ENCODE data around the gene PLAAT3. TPM values are rescaled to one million over a fixed set of nuclear protein-coding genes. Genes with fewer than 3 reads are reported as not detected.
"Not testable (repeated sequence)": the region's sequence is repeated elsewhere in the genome, so short reads cannot be mapped to it uniquely, and the experiment has no call there.

The PLAAT3 gene
- total and polyA plus RNA-seq, 4 donors, result 13.4 to 90.1 (median 54.3) TPM

DNA sequence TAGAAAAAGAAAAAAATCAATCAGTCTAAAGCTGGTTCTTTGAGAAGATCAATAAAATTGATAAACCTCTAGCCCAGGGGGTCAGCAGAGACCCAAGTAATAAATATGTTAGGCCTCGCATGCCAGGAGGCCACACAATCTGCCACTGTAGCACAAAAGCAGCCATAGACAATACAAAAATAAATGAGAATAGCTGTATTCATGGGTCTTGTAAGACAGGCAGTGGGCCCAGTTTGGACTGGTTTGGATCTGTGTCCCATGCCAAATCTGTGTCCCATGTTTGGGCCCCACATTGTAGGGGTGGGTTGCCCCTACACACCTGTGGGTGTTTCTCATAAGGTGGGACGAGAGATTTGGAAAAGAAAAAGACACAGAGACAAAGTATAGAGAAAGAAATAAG, 84.2 kb downstream of the PLAAT3 start:
- Histone ChIP-seq H3K4me1 (ENCODE audit: control insufficient read depth in 4 of 4, insufficient read depth in 4 of 4, low read length in 3 of 4) (peaks cover 0 to 5% (median under 1%) of the 10 kb centered on the region in 4 donors), H3K9me3 (ENCODE audit: control insufficient read depth in 4 of 4, low read length in 3 of 4) (no peaks in the 10 kb centered on the region), H3K36me3 (ENCODE audit: control insufficient read depth in 4 of 4, insufficient read depth in 3 of 4, low read depth in 1 of 4, low read length in 3 of 4) (no peaks in the 10 kb centered on the region), H3K9ac (ENCODE audit: low read depth in 1 of 2, low read length in 2 of 2) (no peak overlapping the region), H3K27ac (ENCODE audit: low read depth in 1 of 2, low read length in 2 of 2) (no peak overlapping the region), H3K4me3 (ENCODE audit: low read depth in 1 of 3, low read length in 3 of 3) (no peak overlapping the region), H3K27me3 (ENCODE audit: control insufficient read depth in 4 of 4, insufficient read depth in 4 of 4, low read length in 3 of 4) (no peaks in the 10 kb centered on the region)
- no peak for DNase-seq (ENCODE audit: low spot score)
- WGBS, result 94% methylated on average over 2 of the region's 2 CpGs
- TF ChIP-seq, protein P1, sequence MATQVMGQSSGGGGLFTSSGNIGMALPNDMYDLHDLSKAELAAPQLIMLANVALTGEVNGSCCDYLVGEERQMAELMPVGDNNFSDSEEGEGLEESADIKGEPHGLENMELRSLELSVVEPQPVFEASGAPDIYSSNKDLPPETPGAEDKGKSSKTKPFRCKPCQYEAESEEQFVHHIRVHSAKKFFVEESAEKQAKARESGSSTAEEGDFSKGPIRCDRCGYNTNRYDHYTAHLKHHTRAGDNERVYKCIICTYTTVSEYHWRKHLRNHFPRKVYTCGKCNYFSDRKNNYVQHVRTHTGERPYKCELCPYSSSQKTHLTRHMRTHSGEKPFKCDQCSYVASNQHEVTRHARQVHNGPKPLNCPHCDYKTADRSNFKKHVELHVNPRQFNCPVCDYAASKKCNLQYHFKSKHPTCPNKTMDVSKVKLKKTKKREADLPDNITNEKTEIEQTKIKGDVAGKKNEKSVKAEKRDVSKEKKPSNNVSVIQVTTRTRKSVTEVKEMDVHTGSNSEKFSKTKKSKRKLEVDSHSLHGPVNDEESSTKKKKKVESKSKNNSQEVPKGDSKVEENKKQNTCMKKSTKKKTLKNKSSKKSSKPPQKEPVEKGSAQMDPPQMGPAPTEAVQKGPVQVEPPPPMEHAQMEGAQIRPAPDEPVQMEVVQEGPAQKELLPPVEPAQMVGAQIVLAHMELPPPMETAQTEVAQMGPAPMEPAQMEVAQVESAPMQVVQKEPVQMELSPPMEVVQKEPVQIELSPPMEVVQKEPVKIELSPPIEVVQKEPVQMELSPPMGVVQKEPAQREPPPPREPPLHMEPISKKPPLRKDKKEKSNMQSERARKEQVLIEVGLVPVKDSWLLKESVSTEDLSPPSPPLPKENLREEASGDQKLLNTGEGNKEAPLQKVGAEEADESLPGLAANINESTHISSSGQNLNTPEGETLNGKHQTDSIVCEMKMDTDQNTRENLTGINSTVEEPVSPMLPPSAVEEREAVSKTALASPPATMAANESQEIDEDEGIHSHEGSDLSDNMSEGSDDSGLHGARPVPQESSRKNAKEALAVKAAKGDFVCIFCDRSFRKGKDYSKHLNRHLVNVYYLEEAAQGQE (IDR thresholded peaks at IDR 0.05), result no peak
- TF ChIP-seq SP1 (IDR thresholded peaks at IDR 0.05) (no peak), HNF4G (IDR thresholded peaks at IDR 0.05) (no peak), JUND (IDR thresholded peaks at IDR 0.05) (no peak), EGR1 (IDR thresholded peaks at IDR 0.05; ENCODE audit: low read depth in 2 of 2) (no peak), FOXA1 (IDR thresholded peaks at IDR 0.05) (no peak), FOXA2 (IDR thresholded peaks at IDR 0.05) (no peak), GABPA (IDR thresholded peaks at IDR 0.05 in 1 of 2, conservative IDR thresholded peaks at IDR 0.05 in 1 of 2) (no peak), NR2F2 (IDR thresholded peaks at IDR 0.05) (no peak), TAF1 (conservative IDR thresholded peaks at IDR 0.05) (no peak), YY1 (IDR thresholded peaks at IDR 0.05) (no peak), RXRA (IDR thresholded peaks at IDR 0.05) (no peak), RAD21 (IDR thresholded peaks at IDR 0.05) (no peak), HNF4A (conservative IDR thresholded peaks at IDR 0.05) (no peak)
- TF ChIP-seq, protein P2, sequence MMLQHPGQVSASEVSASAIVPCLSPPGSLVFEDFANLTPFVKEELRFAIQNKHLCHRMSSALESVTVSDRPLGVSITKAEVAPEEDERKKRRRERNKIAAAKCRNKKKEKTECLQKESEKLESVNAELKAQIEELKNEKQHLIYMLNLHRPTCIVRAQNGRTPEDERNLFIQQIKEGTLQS (IDR thresholded peaks at IDR 0.05), result no peak
- TF ChIP-seq, protein P3, sequence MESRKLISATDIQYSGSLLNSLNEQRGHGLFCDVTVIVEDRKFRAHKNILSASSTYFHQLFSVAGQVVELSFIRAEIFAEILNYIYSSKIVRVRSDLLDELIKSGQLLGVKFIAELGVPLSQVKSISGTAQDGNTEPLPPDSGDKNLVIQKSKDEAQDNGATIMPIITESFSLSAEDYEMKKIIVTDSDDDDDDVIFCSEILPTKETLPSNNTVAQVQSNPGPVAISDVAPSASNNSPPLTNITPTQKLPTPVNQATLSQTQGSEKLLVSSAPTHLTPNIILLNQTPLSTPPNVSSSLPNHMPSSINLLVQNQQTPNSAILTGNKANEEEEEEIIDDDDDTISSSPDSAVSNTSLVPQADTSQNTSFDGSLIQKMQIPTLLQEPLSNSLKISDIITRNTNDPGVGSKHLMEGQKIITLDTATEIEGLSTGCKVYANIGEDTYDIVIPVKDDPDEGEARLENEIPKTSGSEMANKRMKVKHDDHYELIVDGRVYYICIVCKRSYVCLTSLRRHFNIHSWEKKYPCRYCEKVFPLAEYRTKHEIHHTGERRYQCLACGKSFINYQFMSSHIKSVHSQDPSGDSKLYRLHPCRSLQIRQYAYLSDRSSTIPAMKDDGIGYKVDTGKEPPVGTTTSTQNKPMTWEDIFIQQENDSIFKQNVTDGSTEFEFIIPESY (IDR thresholded peaks at IDR 0.05), result no peak
- TF ChIP-seq, protein P4, sequence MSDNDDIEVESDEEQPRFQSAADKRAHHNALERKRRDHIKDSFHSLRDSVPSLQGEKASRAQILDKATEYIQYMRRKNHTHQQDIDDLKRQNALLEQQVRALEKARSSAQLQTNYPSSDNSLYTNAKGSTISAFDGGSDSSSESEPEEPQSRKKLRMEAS (IDR thresholded peaks at IDR 0.05), result no peak
- TF ChIP-seq, protein P5, sequence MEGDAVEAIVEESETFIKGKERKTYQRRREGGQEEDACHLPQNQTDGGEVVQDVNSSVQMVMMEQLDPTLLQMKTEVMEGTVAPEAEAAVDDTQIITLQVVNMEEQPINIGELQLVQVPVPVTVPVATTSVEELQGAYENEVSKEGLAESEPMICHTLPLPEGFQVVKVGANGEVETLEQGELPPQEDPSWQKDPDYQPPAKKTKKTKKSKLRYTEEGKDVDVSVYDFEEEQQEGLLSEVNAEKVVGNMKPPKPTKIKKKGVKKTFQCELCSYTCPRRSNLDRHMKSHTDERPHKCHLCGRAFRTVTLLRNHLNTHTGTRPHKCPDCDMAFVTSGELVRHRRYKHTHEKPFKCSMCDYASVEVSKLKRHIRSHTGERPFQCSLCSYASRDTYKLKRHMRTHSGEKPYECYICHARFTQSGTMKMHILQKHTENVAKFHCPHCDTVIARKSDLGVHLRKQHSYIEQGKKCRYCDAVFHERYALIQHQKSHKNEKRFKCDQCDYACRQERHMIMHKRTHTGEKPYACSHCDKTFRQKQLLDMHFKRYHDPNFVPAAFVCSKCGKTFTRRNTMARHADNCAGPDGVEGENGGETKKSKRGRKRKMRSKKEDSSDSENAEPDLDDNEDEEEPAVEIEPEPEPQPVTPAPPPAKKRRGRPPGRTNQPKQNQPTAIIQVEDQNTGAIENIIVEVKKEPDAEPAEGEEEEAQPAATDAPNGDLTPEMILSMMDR (IDR thresholded peaks at IDR 0.05; ENCODE audit: low read depth, low read length, missing input control), result no peak

DNA sequence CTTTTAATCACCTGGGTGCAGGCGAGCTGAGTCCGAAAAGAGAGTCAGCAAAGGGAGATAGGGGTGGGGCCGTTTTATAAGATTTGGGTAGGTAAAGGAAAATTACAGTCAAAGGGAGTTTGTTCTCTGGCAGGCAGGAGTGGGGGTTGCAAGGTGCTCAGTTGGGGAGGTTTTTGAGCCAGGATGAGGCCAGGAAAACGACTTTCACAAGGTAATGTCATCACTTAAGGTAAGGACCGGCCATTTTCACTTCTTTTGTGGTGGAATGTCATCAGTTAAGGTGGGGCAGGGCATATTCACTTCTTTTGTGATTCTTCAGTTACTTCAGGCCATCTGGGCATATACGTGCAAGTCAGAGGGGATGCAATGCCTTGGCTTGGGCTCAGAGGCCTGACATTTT, 84.9 kb downstream of the PLAAT3 start:
- not testable (repeated sequence) for H3K9me3 ChIP-seq (ENCODE audit: control insufficient read depth in 4 of 4, low read length in 3 of 4); DNase-seq (ENCODE audit: low spot score); H3K9ac ChIP-seq (ENCODE audit: low read depth in 1 of 2, low read length in 2 of 2); H3K36me3 ChIP-seq (ENCODE audit: control insufficient read depth in 4 of 4, insufficient read depth in 3 of 4, low read depth in 1 of 4, low read length in 3 of 4); H3K4me3 ChIP-seq (ENCODE audit: low read depth in 1 of 3, low read length in 3 of 3); H3K27me3 ChIP-seq (ENCODE audit: control insufficient read depth in 4 of 4, insufficient read depth in 4 of 4, low read length in 3 of 4); H3K4me1 ChIP-seq (ENCODE audit: control insufficient read depth in 4 of 4, insufficient read depth in 4 of 4, low read length in 3 of 4); H3K27ac ChIP-seq (ENCODE audit: low read depth in 1 of 2, low read length in 2 of 2)
- WGBS, result 73% methylated on average over 6 of the region's 6 CpGs

DNA sequence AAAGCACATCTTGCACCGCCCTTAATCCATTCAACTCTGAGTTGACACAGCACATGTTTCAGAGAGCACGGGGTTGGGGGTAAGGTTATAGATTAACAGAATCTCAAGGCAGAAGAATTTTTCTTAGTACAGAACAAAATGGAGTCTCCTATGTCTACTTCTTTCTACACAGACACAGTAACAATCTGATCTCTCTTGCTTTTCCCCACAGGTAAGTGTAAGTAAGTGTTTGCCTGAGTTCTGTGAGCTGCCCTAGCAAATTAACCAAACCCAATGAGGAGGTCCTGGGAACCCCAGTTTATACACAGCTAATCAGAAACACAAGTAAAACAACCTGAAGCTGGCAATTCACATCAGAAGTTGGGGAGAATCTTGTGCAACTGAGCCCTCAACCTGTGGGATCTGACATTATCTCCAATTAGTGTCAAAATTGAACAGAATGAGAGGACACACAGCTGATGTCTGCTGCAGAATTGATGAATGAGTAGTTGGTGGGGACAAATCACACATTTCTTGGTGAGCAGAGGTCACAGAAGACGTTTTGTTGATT, 85.4 kb downstream of the PLAAT3 start:
- not testable (repeated sequence) for DNase-seq (ENCODE audit: low spot score); H3K27ac ChIP-seq (ENCODE audit: low read depth in 1 of 2, low read length in 2 of 2); H3K36me3 ChIP-seq (ENCODE audit: control insufficient read depth in 4 of 4, insufficient read depth in 3 of 4, low read depth in 1 of 4, low read length in 3 of 4); H3K4me1 ChIP-seq (ENCODE audit: control insufficient read depth in 4 of 4, insufficient read depth in 4 of 4, low read length in 3 of 4); H3K9ac ChIP-seq (ENCODE audit: low read depth in 1 of 2, low read length in 2 of 2); H3K4me3 ChIP-seq (ENCODE audit: low read depth in 1 of 3, low read length in 3 of 3); H3K27me3 ChIP-seq (ENCODE audit: control insufficient read depth in 4 of 4, insufficient read depth in 4 of 4, low read length in 3 of 4); H3K9me3 ChIP-seq (ENCODE audit: control insufficient read depth in 4 of 4, low read length in 3 of 4)
- 82% methylated on average over 1 of the region's 3 CpGs for WGBS

DNA sequence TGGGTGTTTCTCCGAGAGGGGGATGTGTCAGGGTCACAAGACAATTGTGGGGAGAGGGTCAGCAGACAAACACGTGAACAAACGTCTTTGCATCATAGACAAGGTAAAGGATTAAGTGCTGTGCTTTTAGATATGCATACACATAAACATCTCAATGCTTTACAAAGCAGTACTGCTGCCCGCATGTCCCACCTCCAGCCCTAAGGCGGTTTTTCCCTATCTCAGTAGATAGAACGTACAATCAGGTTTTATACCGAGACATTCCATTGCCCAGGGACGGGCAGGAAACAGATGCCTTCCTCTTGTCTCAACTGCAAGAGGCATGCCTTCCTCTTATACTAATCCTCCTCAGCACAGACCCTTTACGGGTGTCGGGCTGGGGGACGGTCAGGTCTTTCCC, 86.1 kb downstream of the PLAAT3 start:
- H3K4me3 ChIP-seq (ENCODE audit: low read depth in 1 of 3, low read length in 3 of 3); H3K27me3 ChIP-seq (ENCODE audit: control insufficient read depth in 4 of 4, insufficient read depth in 4 of 4, low read length in 3 of 4); H3K4me1 ChIP-seq (ENCODE audit: control insufficient read depth in 4 of 4, insufficient read depth in 4 of 4, low read length in 3 of 4); H3K9me3 ChIP-seq (ENCODE audit: control insufficient read depth in 4 of 4, low read length in 3 of 4); DNase-seq (ENCODE audit: low spot score); H3K9ac ChIP-seq (ENCODE audit: low read depth in 1 of 2, low read length in 2 of 2); H3K27ac ChIP-seq (ENCODE audit: low read depth in 1 of 2, low read length in 2 of 2); H3K36me3 ChIP-seq (ENCODE audit: control insufficient read depth in 4 of 4, insufficient read depth in 3 of 4, low read depth in 1 of 4, low read length in 3 of 4): not testable (repeated sequence)
- WGBS, result 61% methylated on average over 8 of the region's 11 CpGs

All from liver (tissue), 9 donors.